KG1 (cell line): ENCODE results near the gene PRSS38.

Experiments used
- DNase-seq: peaks from one replicate; lab custom pipeline; 2025; lab: John Stamatoyannopoulos, UW

PRSS38 gene

DNA sequence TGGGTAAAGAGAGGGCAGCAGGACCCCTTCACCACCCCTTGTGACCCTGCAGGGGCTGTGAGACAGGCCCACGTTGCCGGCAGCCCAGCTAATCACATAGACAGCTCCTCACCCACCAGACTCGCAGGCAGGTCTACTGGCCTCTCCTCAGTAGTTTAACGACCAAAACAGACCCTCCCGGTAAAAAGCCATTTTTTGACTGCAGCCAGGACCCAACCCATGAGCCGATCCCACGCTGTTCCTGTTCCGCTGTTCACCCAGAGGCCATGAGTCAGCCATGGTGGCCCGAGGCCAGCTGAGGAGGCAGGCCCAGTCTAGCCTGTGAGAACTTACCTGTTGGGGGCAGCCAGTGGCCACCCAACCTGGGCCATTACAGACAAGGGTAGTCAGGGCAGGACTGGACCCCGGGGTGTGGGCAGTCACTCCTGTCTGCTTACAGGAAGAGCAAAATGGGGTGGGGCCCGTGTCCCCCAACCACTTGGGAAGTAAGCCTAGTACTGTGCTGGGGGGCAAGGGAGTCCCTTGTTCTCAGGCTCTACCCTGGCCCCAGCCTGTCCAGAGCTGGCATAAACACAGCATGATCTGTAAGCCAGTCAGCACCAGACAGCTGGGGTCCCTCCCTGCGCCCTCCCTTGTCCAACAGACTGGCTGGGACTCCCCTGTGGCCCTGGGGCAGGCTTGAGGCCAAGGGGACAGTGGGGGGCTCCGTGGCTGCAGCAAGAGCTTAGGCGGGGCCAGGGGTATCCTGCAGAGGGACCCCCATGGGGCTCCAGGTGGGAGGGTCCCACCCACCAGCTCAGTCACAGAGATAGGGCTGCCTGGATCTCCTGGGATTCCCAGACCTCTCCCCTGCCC is 70.4 kb downstream of the PRSS38 start:
- no peak for DNase-seq

DNA sequence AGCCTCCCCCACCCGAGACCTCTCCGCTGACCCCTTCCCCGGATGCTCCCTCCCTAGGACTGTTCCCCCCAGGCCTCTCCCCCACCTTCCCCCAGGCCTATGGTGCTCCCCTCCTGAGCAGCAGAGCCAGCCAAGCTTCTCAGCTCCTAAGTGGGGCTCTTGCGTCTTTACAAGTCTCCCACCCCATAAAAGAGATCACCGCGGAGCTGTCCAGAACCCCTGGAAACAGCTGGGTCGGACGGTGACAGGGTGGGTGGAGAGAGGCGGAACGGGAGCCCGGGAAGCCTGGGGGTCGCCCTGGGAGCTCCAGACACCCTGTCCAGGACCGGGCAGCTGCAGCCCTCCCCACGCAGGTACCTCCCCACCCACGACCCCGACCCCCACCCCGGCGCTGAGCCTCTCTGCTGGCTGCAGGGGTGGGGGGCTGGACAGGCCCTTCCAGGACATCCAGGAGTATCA is 71.1 kb downstream of the PRSS38 start:
- DNase-seq, result no peak

DNA sequence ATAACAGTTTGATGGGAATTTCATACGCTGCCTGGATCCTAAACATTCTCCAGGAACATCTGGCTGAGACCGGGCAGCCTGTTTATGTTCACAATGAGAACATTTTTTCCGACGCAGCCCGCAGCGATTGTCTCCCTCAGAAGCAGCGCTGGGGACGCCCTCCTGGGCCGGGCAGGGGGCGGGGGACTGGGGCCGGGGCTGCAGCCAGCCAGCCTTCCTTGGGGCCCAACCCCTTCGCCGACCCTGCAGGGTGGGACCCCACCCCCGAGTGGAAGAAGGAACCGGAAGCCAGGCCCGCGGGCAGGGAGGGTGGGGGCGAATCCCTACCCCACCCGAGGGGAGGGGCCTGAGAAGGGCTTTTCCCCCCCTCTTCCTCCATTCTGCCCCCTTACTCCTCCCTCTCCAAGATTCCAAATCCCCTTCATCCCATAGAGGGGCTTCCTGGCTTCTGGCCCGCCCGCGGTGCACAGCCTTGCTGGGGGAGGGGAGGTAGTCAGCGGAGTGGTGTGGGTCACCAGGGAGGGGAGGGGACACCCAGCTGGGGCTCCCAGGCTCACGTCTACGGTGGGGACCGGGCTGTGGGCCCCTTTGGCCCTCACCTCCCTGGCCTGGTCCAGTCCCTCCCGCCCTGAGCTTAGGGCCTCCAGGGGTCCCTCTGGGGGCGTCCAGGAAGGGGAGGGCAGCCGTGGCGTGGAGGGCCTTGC is 71.7 kb downstream of the PRSS38 start:
- no peak for DNase-seq

DNA sequence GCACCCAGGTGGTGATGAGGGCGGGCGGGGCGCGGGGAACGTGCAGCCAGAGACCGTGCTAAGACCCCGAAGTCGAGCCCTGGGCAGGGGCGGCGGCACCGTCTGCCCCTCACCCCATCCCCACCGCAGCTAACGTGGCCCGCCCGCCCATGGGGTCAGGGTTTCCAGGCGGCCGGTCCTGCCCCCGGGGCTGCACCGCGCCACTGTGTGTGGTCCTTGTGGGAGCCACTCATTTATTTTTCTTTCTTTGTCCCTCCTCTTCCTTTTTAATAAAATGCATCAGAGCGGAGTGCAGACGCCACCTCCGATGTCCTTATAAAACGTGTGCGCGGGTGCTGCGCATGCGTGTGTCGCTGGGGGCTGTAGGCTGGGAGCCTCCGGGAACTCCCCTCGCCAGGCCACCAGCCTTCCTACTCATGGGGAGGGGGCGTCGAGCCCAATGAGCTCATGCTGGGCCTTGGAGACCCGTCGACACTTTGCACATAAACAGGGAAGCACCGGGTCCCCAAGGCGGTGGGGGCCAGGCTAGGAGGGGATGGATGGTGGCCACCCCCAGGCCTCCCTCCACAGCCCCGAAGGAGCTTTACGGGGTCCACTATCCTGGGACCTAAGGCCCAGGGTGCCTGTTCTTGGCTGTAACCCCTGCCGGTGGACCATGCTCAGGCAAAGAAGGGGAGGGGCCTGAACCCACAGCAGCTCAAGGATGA is 72.4 kb downstream of the PRSS38 start:
- no peak for DNase-seq

DNA sequence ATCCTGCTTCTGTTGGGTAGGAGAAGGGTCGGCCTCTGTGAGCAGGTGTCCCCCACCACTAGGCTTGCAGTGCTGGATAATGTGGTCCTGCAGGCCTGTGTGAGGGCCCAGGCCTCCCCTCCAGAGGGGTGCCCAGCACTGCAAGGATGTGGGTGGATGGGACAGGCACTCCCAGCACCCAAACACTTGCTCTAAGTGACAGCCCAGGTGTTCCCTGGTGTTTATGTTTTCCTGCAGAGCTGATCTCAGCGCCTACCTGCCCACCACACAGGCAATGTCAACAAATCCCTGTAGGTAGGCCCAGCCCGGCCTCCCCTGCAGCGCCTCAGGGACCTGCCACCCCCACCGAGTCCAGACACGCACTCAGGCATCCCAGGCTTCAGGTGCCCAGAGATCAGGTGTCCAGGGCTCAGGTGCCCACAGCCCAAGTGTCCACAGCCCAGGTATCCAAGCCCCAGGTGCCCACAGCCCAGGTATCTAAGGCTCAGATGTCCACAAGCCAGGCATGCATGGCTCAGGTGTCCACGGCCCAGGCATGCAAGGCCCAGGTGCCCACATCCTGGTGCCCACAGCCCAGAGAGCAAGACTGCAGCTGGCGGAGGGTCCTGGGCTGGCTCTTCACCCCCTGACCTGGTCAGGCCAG is 73.0 kb downstream of the PRSS38 start:
- DNase-seq, result no peak

DNA sequence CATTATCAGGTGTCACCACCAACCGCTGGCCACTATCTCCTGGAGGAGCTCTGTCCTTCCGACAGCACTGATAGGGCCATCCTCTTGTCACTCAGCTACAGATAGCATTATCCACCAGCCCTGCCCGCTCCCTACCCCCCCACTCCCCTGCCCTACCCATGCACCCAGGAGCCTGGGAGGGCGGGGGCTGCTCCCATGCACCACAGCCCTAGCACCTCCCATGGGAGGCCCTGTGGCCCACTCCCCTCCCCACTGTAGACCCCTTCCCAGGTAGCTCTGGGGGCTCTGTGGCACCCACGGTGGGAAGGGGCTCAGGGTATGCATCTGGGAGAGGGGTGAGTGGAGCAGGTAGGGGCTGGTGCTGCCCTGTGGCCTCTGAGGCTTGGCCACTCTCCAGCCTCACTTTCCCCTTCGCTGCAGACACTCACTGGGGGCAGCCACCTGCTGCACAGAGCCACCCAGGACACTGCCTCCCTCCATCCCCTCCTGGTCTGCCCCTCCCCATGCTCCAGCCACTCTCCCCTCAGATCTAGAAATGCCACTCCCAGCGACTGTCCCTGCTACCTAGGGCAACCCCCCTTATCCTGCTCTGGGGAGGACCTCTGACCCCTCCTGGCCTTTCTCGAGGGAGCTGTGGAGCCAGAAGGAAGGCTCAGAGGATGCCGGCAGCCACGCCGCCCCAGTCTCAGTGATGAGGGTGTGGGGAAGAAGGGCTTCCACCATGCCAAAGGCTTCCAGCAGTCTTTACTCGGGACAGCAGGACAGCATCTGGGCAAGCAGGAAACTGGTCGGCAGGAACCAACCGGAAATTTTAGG is 73.8 kb downstream of the PRSS38 start:
- no peak for DNase-seq

DNA sequence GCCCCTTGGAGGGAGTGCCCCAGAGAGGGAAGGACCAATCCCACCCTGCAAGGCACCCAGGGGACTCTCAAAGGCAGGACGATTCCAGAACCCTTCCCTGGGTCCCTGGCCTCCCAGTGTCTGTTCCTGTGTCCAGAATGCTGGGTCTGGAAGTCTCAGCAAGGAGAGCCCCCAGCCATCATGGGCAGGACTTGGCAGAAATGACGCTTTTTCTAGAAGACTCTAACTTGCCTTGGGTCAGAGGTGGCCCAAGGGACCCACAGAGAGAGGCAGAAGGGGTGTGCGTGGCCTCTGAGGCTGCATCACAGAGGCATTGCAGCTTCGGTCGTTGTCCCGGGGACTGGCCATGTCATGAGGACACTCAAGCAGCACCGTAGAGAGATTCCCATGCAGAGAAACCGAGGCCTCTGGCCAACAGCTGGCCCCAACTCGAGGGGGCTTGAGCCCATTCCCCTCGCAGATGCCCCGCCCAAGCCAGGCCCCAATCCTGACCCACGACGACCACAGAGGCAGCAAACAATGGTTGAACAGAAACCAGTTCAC is 74.5 kb downstream of the PRSS38 start:
- no peak for DNase-seq

DNA sequence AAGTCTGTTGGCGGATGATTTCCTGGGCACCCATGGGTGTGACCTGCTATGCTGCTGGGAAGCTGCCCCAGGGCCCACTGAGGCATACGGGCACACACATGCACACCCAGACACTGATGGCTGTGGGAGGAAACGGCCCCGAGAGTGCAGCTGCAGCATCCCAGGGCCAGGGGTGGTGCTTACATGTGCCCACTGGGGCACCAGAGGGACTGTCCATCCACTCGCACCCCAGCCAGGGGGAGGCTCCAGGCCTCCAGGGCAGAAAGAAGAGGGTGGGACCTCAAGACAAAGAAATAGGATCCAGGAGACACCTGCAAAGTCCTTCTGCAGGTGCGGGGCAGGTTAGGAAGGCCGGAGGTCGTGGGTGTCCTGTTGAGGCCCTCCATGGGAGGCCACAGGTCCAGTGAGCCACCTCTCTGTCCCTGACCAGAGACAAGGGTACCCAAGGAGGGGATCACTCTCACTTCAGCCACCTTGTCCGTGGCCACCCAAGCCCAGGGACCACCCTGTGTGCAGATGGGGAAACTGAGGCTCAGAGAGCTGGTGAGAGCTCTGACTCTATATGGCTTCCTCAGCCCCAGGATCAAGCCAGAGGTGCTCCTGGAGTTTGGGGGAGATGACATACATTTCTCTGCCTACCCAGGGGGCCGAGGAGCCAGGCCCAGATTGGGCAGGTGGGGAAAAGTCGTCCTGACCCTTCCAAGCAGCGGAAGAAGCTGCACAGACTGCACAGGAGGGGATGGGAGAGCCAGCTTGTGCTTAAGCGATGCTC is 75.2 kb downstream of the PRSS38 start:
- no peak for DNase-seq

DNA sequence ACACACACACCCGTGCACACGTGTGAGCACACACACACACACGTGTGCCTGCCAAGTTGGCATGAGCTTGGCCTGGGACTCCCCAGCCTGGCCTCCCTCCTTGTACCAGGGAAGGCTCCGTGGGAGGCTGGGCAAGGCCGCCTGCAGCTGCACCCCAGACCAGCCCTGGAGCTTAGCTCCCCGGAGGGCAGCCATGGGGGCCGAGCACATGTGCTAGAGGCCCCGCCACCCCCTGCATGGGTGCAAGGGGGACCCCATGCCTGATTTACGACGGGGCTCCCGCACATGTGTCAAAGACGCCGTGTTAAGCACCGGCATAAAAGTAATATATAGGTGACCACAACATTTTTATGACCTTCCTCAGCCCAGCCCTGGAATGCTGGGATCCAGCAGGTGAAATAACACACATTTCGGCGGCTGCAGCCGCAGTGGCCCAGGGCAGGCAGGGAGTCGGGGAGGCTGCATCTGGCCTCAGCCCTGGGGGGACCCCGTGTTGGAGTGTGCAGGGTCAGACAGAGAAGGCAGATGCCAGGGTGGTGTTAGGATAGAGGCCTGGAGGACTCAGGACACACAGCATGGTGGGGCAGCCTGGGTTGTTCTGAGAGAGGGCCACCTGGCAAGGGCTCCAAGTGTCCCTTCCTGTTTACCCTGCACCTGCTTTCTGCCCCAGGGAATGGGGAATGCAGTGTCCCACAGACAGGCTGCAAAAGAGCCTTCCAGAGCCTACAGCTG is 75.9 kb downstream of the PRSS38 start:
- DNase-seq, result no peak

DNA sequence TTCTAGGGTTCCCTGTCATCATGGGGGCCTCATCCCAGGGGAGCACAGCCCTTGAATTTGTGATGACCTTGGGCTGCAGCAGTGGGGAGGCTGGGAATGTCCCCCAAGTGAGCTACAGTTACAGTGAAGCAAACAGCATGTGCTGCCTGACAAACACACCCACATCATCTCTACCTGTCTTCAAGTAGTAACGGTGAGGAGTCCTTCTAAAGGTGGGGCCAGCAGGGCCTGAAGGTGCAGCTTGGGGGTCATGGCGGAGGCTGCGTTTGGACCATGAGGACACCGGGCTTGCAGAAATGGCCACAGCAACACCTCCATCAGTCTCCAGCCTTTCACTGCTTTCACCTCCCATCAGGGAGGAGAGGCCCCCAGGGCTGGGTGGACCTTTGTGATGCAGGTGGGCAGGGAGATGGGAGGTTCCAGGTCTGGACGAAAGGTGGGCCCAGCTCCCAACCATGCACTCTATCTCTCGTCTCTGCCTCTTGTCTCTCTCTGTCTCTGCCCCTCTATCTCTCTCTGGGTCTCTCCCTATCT is 76.5 kb downstream of the PRSS38 start:
- no peak for DNase-seq

DNA sequence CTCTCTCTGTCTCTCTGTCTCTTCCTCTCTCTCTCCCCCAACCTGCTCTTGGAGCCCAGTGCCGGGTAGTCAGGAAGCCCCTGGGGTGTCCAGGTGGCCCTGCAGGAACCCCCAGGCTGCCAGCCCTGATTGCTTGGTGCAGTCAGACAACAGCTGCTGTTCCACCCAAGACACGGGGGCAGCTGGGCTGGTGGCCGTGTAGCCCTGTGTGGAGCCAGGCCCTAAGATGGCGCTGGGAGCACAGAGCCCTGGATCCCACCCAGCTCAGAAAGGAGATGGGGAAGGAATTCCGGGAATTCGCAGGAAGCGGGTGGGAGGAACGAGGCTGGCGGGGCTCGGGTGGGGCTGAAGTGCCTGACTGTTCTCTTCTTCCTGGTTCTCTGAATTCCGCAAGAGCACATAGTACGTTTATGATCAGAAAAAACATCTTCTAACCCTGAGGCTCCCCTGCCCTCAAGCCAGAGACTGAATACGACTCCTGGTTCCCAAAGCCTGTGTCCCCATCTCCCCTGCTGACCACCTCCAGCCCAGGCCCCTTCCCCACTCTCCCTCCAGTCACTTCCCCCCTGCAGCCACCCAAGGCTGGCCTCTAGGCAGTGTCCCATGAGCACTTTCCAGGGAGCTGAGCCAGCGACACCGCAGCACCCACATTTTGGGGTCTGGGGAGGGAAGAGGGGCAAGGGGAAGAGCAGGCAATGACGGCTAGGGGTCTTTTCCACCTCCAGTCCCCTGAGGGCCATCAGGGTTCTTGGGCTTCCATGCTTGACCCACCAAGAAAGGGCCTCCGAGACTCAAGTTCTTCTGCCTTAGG is 77.2 kb downstream of the PRSS38 start:
- no peak for DNase-seq

DNA sequence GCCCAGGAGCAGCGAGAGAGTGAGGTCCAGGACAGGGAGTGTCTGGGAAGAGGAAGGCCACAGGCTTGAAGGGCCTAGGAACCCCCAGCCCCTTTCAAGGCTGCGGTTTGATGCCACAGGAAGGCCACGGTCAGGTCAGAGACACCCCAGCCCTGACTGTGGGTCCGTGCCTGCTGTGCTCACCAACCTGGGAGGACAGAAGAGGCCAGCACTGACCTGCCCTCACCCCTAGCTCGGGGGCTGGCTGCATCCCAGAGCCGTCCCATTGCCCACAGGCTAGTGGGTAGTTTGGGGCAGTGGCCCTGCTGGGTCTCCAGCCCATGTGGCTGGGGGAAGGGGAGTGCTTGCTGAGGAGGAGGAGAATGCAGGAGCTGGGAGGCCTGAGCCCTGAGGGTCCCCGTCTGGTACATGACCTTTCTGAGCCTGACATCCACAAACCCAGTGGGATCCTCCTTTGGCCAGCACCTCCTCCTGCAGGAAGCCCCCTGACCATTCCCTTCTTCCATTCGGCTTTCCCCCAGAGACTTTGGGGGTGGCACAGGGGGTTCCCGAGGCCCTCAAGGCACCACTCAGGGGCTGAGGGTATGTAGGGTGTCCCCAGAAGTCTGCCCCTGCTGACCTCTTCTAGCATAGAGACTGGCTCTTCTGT is 77.9 kb downstream of the PRSS38 start:
- DNase-seq, result no peak

DNA sequence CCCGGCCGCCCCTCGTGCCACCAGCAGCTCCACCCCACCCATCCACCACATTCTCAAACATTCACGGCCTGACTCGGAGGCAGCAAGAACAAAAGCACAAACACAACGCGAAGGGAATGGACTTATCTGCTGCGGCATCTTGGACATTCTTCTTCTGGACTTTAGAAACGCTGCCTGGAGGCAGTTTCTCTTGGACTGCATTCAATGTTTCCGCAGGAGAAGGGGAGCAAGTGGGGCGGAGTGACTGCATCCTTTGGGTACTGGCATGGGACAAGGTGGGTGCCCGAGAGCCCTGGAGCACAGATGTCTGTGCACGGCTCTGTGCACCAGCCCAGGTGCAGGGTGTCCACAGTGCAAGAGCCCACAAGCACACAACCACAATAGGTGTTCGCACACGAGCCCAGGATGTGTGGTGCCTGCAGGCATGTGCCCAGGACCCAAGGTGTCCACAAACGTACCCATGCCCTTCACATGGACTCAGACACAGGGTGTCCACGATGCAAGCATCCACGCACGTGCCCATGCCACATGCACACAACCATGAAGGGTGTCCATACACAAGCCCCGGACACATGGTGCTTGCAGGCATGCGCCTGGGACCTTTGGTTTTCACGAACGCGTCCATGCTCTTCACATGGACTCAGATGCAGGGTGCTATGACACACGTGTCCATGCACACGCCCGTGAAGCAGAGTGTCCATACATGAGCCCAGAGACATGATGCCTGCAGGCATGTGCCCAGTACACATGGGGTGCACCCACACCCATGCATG is 78.7 kb downstream of the PRSS38 start:
- no peak for DNase-seq

DNA sequence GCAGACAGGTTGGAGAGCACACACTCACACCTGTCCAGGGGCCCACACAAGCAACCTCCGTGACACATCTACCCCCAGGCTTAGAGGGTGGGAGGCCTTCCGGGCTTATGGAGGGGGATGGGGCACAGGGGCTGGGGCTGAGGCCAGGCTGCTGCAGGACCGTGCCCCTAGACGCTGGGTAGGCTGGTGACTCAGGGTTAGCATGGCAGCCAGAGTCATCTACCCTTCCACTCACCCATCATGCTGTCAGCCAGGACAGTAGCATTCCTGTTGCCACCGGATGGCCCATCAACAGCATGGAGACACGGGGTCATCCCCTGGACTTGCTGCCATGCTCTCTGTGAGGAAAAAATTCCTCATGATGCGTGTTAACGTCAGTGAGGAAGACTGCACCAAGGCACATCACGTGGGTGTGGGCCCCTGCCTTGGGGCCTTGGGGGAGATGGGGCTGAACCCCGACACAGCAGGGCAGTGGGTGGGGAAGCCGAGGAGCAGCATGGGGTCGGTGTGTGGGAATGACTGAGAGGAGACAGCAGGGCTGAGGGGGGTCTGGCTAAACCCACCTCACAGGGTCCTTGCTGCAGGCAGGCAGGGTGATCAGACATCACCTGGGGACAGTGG is 79.5 kb downstream of the PRSS38 start:
- DNase-seq, result no peak
